Measurements from ENCODE around the gene SCGB1D2.

The SCGB1D2 gene

DNA sequence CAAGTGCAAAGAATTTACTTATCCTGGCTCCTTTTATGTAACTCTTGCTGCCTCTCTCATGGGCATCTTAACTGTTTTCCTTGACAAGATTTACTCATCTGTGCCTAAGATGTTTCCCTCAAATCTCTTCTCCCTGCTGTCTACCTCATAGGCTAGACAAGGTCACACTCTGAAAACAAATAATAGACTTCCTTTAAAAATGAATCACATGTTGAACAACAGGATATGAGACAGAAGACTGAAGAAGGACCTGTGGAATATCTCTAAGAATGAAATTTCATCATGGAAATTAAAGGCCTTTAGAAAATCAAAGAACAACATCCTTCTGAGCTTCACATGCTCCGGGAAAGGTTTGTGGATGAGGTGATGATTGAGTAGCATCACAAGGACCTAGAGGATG, 22.0 kb downstream of the SCGB1D2 start:
- DNase-seq = no peak

DNA sequence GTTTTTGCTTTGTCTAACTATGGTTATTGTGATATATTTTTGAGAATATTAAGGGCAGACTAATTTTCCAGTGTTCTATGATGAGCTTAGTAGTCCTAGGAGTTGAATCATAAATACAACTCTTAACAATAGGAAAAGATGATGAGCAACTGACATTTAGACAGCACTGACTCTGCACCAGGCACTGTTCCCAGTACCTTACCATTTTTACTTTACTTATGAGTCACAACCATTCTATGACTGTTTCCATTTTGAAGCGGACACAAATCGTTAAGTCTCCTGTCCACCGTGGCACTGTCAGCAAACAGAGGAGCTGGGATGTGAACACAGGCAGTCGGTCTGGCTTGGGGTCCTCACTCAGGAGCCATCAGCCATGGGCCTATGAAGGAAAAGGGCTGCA, 24.5 kb downstream of the SCGB1D2 start:
- DNase-seq = no peak

DNA sequence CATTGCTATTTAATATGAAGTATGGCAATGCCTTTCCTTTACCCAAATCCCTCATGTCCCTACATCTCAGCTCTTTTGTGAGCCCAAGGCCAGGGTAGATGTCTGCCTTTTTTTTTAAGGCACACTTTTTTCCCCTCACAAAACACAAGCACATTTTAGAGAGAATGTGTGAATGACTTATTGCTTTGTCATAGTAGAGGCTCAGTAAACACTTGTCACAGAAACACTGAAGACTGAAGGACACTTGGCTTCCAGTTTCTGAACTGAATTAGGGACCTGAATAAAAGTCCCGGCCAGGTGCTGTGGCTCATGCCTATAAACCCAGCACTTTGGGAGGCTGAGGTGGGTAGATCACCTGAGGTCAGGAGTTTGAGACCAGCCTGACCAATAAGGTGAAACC, 25.0 kb downstream of the SCGB1D2 start:
- DNase-seq = no peak

DNA sequence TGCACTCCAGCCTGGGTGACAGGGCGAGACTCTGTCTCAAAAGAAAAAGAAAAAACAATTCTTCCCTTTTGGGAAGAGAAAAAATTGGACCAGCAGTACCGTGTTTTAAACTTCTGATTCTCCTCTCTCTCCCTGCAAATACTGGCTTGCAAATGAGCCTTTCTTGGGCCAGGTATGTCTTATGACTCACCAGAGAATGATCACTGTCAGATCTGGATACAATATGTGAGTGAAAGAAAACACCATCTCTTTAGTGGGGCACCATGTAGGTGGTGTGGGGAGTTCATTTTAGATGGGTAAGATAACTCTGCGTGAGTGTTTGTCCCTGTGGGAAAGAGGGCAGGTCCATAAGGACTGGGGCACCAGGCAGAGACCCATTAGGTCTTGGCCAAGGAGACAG, 25.5 kb downstream of the SCGB1D2 start:
- DNase-seq = no peak

DNA sequence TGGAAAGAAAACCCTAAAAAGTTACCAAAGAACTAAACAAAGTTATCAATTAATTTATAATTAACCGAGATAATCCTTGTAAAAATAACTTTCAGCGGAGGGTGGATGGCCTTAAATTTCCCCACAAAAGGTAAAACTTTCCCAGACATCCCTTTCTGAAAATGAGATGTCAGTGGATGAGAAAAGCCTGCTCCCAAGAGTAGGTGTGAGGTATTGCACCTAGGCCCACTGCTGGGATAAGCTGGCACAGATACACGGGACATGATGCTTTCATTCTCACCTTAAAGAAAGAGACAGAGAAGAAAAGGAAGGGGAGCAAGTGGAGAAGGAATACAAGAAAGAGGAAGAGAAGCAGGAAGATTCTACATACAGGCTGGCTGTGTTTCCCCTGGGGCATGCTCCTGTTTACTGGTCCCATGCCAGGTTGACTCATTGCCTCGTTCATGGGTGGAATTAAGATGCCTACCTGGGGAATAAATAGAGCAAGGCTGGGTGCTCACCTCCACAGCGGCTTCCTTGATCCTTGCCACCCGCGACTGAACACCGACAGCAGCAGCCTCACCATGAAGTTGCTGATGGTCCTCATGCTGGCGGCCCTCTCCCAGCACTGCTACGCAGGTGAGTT, 27.7 kb downstream of the SCGB1D2 start, which contains the start of gene SCGB2A2:
TSS of gene SCGB2A2 (plus strand) at position 505 of the 625 bp plus-strand sequence. CDS start at position 564, 59 bp downstream.
- DNase-seq = no peak

DNA sequence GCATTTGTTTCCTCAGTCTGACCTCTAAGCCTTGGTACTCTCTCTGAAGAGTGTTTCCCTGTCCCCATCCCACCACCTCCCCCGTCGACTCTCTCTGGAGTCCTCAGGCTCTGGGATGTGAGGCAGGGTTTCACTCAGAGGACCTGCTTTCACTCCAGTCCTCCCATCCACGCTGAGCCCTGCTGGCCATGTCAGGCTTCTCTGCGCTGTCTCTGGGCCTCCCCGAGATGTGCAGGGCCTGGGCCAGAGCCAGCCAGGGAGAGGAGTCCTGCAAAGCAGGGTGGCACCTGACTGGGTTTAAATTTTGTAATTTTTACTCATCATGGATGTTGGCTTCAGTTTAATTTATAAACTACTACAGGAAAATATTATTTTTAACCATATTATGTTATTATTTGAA, 31.2 kb downstream of the SCGB1D2 start:
- no peak for DNase-seq

DNA sequence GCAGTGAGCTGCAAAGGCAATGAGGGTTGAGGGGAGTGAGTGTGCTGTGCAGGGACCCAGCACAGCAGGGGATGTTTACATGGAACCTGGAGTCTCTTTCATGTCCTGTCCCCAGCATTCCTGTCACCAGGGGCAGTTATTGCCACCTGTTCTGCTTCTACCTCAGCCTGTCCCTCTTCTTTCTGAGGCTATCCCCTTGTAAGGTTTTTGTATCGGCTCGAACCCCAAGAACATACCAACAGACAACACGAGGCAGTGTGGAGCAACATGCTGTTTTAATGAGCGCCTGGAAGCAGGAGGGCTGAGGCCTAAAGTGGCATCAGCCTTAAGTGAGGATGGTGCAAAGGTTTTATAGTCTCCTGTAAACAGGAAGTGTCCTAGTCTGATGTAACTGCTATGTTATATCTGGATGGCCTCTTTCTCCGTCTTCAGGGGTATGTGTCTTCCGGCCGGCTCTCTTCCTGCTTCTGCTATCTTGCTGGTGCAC, 31.8 kb downstream of the SCGB1D2 start:
- no peak for DNase-seq

DNA sequence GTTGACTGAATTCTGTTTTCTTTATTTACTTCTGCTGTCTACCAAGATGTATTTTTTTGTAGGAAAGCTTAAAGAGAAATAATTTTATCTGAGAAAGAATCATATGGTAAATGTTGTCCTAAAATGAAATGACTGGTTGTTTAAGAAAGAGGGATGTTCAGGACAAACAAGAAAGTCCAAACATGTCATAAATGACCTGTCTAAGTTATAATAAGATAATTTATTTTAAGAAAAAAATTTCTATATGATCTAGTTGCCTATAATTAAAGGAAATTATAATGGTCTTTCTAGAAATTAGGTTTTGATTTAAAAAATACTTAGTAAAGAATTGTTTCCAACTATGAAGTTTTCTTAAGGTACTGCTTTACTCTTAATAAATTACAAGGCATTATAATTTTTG, 38.4 kb downstream of the SCGB1D2 start:
- DNase-seq = no peak

All from DMS79 treated with DMSO at 0.1 percent for 48 hours (cell line).